K562 (cell line): ENCODE results near the gene GATC. TPM values are rescaled to one million over a fixed set of nuclear protein-coding genes. Genes with fewer than 3 reads are reported as not detected.

Source experiments
- ADNP ChIP-seq: fragments of 200-800 bp; sonication (Bioruptor generic); IDR thresholded peaks from 2 replicates; pipeline ENCODE4 v1.6.1; 2016; ENCODE audit warnings: missing genetic modification characterization, missing compliant biosample characterization
- BCLAF1 ChIP-seq, 2 experiments: fragments of 450-650 bp in 1 of 2; IDR thresholded peaks; 2 replicates each; pipeline ENCODE4 v1.6.1; 2011 to 2017; ENCODE audit warnings: low read depth in 2 of 2, antibody characterized with exemption in 1 of 2, borderline replicate concordance in 1 of 2, low read length in 1 of 2, mild to moderate bottlenecking in 1 of 2, mixed read lengths in 1 of 2; ENCODE audit not compliant: control insufficient read depth in 1 of 2
- CAMTA2 ChIP-seq: fragments of 250-450 bp; sonication (Bioruptor Pico); conservative IDR thresholded peaks from 2 replicates; pipeline ENCODE4 v1.5.1; 2022
- CBFB ChIP-seq: sonication (generic); formaldehyde crosslinking; IDR thresholded peaks from 2 replicates; pipeline ENCODE4 v1.4.0; 2020; ENCODE audit warnings: mild to moderate bottlenecking, missing genetic modification reagents
- EP300 ChIP-seq: IDR thresholded peaks from 2 replicates; pipeline ENCODE4 v1.6.1; 2012; ENCODE audit warnings: low read length, improper control_type of control experiment
- FOXA3 ChIP-seq, 2 experiments: fragments of 450-650 bp in 1 of 2; sonication (generic) in 1 of 2; formaldehyde crosslinking; IDR thresholded peaks in 1 of 2; conservative IDR thresholded peaks in 1 of 2; 2 replicates each; pipeline versions ENCODE4 v1.4.0 to v1.8.0; 2020 to 2022; ENCODE audit warnings: mild to moderate bottlenecking in 2 of 2, missing genetic modification reagents in 1 of 2
- NFRKB ChIP-seq: fragments of 450-650 bp; IDR thresholded peaks from 2 replicates; pipeline ENCODE4 v1.6.1; 2016; ENCODE audit warnings: low read depth
- PHB2 ChIP-seq: fragments of 450-650 bp; IDR thresholded peaks from 2 replicates; pipeline ENCODE4 v1.6.1; 2017; ENCODE audit warnings: low read depth
- PKNOX1 ChIP-seq: fragments of 450-650 bp; IDR thresholded peaks from 2 replicates; pipeline ENCODE4 v1.6.1; 2016
- RBBP5 ChIP-seq: fragments of 200-600 bp; sonication (generic); IDR thresholded peaks from 2 replicates; pipeline ENCODE4 v1.6.1; 2012; ENCODE audit warnings: borderline replicate concordance, mild to moderate bottlenecking, low read length, control low read depth, inconsistent platforms; ENCODE audit not compliant: insufficient read depth, poor library complexity, severe bottlenecking
- RBM34 ChIP-seq: fragments of 200-400 bp; formaldehyde crosslinking; IDR thresholded peaks from 2 replicates; pipeline ENCODE4 v1.6.1; 2018; ENCODE audit warnings: low read length, borderline replicate concordance; ENCODE audit not compliant: insufficient read depth
- TFE3 ChIP-seq: fragments of 450-650 bp; formaldehyde crosslinking; IDR thresholded peaks from 2 replicates; pipeline ENCODE4 v1.4.0; 2020; ENCODE audit warnings: mild to moderate bottlenecking, mixed read lengths
- TRIM24 ChIP-seq, 2 experiments: fragments of 450-650 bp; IDR thresholded peaks; 2 replicates each; pipeline ENCODE4 v1.6.1; 2016
- ZBTB12 ChIP-seq: fragments of 250-450 bp; sonication (Bioruptor Pico); IDR thresholded peaks from 2 replicates; pipeline ENCODE4 v1.4.0; 2020
- ZBTB7A ChIP-seq: IDR thresholded peaks from 2 replicates; pipeline ENCODE4 v1.6.1; 2011; ENCODE audit warnings: low read depth, mild to moderate bottlenecking, low read length, moderate library complexity, borderline replicate concordance; ENCODE audit not compliant: control insufficient read depth
- ZNF311 ChIP-seq: fragments of 250-450 bp; sonication (Bioruptor Pico); IDR thresholded peaks from 2 replicates; pipeline ENCODE4 v1.4.0; 2020; ENCODE audit warnings: mild to moderate bottlenecking, moderate library complexity
- polyA plus RNA-seq, 8 experiments: library from polyadenylated mRNA; depleted of rRNA in 4 of 8; stranded (reverse) in 5 of 8; unstranded in 3 of 8; fragments of >200 nt; fragmentation: Nextera tagmentation in 2 of 8; fragmentation: Illumina TruSeq in 1 of 8; extraction: Ambion mirVana in 2 of 8; extraction: Trizol in 1 of 8; gene quantifications; 2 replicates each; pipeline versions ENCODE4 v1.2.1 to v1.2.3, GENCODE V29; 2011 to 2014; ENCODE audit warnings: inconsistent platforms in 1 of 8, missing spikeins in 1 of 8
- total RNA-seq, 7 experiments: library from RNA; depleted of rRNA in 6 of 7; stranded (reverse); fragments of >200 nt in 6 of 7; fragmentation: Illumina TruSeq in 2 of 7; extraction: Trizol in 2 of 7; gene quantifications; 2 replicates each; pipeline versions ENCODE4 v1.2.1 to v1.2.3, GENCODE V29; 2011 to 2021; ENCODE audit warnings: low replicate concordance in 1 of 7

GATC gene
- total and polyA plus RNA-seq, 9 of the 15 experiments (the other 6 are each of a cell fraction or from before 2014, with no cell fraction given) = 5.8 to 52.6 (median 28.2) TPM

- peak; percentile 73 for TF ChIP-seq RBBP5
- TF ChIP-seq CBFB (CRISPR knock-in tag) = no peak
- no peak for TF ChIP-seq RBM34
- no peak for TF ChIP-seq ZBTB7A
- TF ChIP-seq FOXA3 (CRISPR knock-in tag; conservative IDR thresholded peaks at IDR 0.05 in 1 of 2, IDR thresholded peaks at IDR 0.05 in 1 of 2) = no peak
- no peak for TF ChIP-seq ADNP (tag)
- no peak for TF ChIP-seq PHB2
- TF ChIP-seq TFE3 = no peak
- TF ChIP-seq EP300 = peak; percentile 32; the same call in 1 of the 2 replicates
- no peak for TF ChIP-seq BCLAF1 (IDR thresholded peaks at IDR 0.05; ENCODE audit: borderline replicate concordance in 1 of 2, control insufficient read depth in 1 of 2, low read depth in 2 of 2, low read length in 1 of 2)
- peak; percentile 66; the same call in 1 of the 2 replicates for TF ChIP-seq NFRKB
- peak; percentile 79 for TF ChIP-seq PKNOX1
- TF ChIP-seq CAMTA2 (CRISPR knock-in tag) = no peak
- TF ChIP-seq ZBTB12 = no peak
- no peak for TF ChIP-seq TRIM24 (IDR thresholded peaks at IDR 0.05)
- TF ChIP-seq ZNF311 (CRISPR knock-in tag) = no peak
Measured at GRCh38 chr12:120437735-120438494, 8.3 kb upstream of the GATC start, which contains the start of gene COX6A1 (continued).
